ENCODE results near the gene RPN2. TPM values are rescaled to one million over a fixed set of nuclear protein-coding genes. Genes with fewer than 3 reads are reported as not detected.

Gene RPN2
- total and polyA plus RNA-seq, 4 donors = 153 to 241 (median 177) TPM

GRCh38 chr20:37257988-37258387 is 78.9 kb downstream of the RPN2 start:
- no peaks in the 10 kb centered on the region for H3K4me1 ChIP-seq (ENCODE audit: control insufficient read depth in 4 of 4, insufficient read depth in 4 of 4, low read length in 3 of 4)
- no peak overlapping the region for H3K9ac ChIP-seq (ENCODE audit: low read depth in 1 of 2, low read length in 2 of 2)
- no peak overlapping the region for H3K27ac ChIP-seq (ENCODE audit: low read depth in 1 of 2, low read length in 2 of 2)
- no peak for TF ChIP-seq NR2F2 (IDR thresholded peaks at IDR 0.05)
- TF ChIP-seq TAF1 (conservative IDR thresholded peaks at IDR 0.05) = no peak
- no peak for TF ChIP-seq FOXA1 (IDR thresholded peaks at IDR 0.05)
- TF ChIP-seq CTCF (IDR thresholded peaks at IDR 0.05; ENCODE audit: low read depth, low read length, missing input control) = no peak
- TF ChIP-seq YY1 (IDR thresholded peaks at IDR 0.05) = no peak
- TF ChIP-seq FOXA2 (IDR thresholded peaks at IDR 0.05) = no peak
- TF ChIP-seq MAX (IDR thresholded peaks at IDR 0.05) = no peak
- no peak for TF ChIP-seq REST (IDR thresholded peaks at IDR 0.05)
- H3K4me3 ChIP-seq (ENCODE audit: low read depth in 1 of 3, low read length in 3 of 3) = no peak overlapping the region
- peaks cover 0 to 9% (median 0%) of the 10 kb centered on the region in 4 donors for H3K27me3 ChIP-seq (ENCODE audit: control insufficient read depth in 4 of 4, insufficient read depth in 4 of 4, low read length in 3 of 4)
- DNase-seq (ENCODE audit: low spot score) = no peak
- no peaks in the 10 kb centered on the region for H3K36me3 ChIP-seq (ENCODE audit: control insufficient read depth in 4 of 4, insufficient read depth in 3 of 4, low read depth in 1 of 4, low read length in 3 of 4)
- 79% methylated on average over 9 of the region's 9 CpGs for WGBS
- peaks cover 0 to 5% (median 2%) of the 10 kb centered on the region in 4 donors for H3K9me3 ChIP-seq (ENCODE audit: control insufficient read depth in 4 of 4, low read length in 3 of 4)

GRCh38 chr20:37259031-37259430 is 79.9 kb downstream of the RPN2 start:
- TF ChIP-seq RXRA (IDR thresholded peaks at IDR 0.05) (no peak), MAX (IDR thresholded peaks at IDR 0.05) (no peak), EGR1 (IDR thresholded peaks at IDR 0.05; ENCODE audit: low read depth in 2 of 2) (no peak), RAD21 (IDR thresholded peaks at IDR 0.05) (no peak), FOXA1 (IDR thresholded peaks at IDR 0.05) (no peak), ZBTB33 (IDR thresholded peaks at IDR 0.05) (no peak), NR2F2 (IDR thresholded peaks at IDR 0.05) (no peak), SP1 (IDR thresholded peaks at IDR 0.05) (no peak), REST (IDR thresholded peaks at IDR 0.05) (no peak)
- 86% methylated on average over 11 of the region's 11 CpGs for WGBS

More at GRCh38 chr20:37259031-37259430, 79.9 kb downstream of the RPN2 start:
- Histone ChIP-seq H3K36me3 (ENCODE audit: control insufficient read depth in 4 of 4, insufficient read depth in 3 of 4, low read depth in 1 of 4, low read length in 3 of 4) (no peaks in the 10 kb centered on the region), H3K27ac (ENCODE audit: low read depth in 1 of 2, low read length in 2 of 2) (no peak overlapping the region), H3K4me1 (ENCODE audit: control insufficient read depth in 4 of 4, insufficient read depth in 4 of 4, low read length in 3 of 4) (no peaks in the 10 kb centered on the region), H3K27me3 (ENCODE audit: control insufficient read depth in 4 of 4, insufficient read depth in 4 of 4, low read length in 3 of 4) (peaks cover 0 to 9% (median 0%) of the 10 kb centered on the region in 4 donors), H3K4me3 (ENCODE audit: low read depth in 1 of 3, low read length in 3 of 3) (no peak overlapping the region), H3K9me3 (ENCODE audit: control insufficient read depth in 4 of 4, low read length in 3 of 4) (peaks cover 0 to 5% (median 2%) of the 10 kb centered on the region in 4 donors), H3K9ac (ENCODE audit: low read depth in 1 of 2, low read length in 2 of 2) (no peak overlapping the region)
- no peak for DNase-seq (ENCODE audit: low spot score)

Measured in liver (tissue), 9 donors.